GM19324 (cell line): ENCODE results near the gene GPS1.

Experiments
- ATAC-seq: cut with Tn5 transposase; IDR thresholded peaks from one replicate; pipeline ENCODE4 v1.9.1; 2021; ENCODE audit warnings: mild to moderate bottlenecking, moderate library complexity; ENCODE audit not compliant: unreplicated experiment, low FRiP score

The GPS1 gene

GRCh38 chr17:82041144-82041814, 10.4 kb upstream of the GPS1 start:
- ATAC-seq, result no peak

GRCh38 chr17:82042649-82043048, 9.0 kb upstream of the GPS1 start:
- ATAC-seq, result no peak

- no peak for ATAC-seq
These were observed 8.2 kb upstream of the GPS1 start for GRCh38 chr17:82043507-82043906.

- no peak for ATAC-seq
These were observed 5.7 kb upstream of the GPS1 start for GRCh38 chr17:82045936-82046484.

GRCh38 chr17:82046903-82047302, 4.8 kb upstream of the GPS1 start:
- no peak for ATAC-seq

GRCh38 chr17:82047379-82047778, 4.3 kb upstream of the GPS1 start:
- no peak for ATAC-seq

- ATAC-seq, result no peak
These were observed 3.7 kb upstream of the GPS1 start for GRCh38 chr17:82047914-82048570.

GRCh38 chr17:82048571-82048971, 3.1 kb upstream of the GPS1 start:
- ATAC-seq, result no peak

GRCh38 chr17:82049106-82049505, 2.6 kb upstream of the GPS1 start:
- ATAC-seq, result no peak

GRCh38 chr17:82049521-82049971, 2.2 kb upstream of the GPS1 start:
- ATAC-seq, result no peak

GRCh38 chr17:82050152-82050760, 1.4 kb upstream of the GPS1 start:
- ATAC-seq, result no peak

GRCh38 chr17:82050761-82051641, 697 bp upstream of the GPS1 start:
- peak; percentile 8 for ATAC-seq

GRCh38 chr17:82052638-82053059, 951 bp downstream of the GPS1 start:
- ATAC-seq, result no peak

GRCh38 chr17:82053130-82053529, 1.4 kb downstream of the GPS1 start:
- ATAC-seq, result no peak

GRCh38 chr17:82053556-82054263, 2.0 kb downstream of the GPS1 start:
- ATAC-seq, result no peak

GRCh38 chr17:82054351-82055022, 2.8 kb downstream of the GPS1 start:
- ATAC-seq, result no peak

- no peak for ATAC-seq
These were observed 3.6 kb downstream of the GPS1 start for GRCh38 chr17:82055023-82055964.
